NCI-H82 treated with DMSO at 0.1 percent for 48 hours (cell line): ENCODE data around the gene AGGF1.
A peak's percentile ranks its signal among the peaks of the same experiment; 100 is the strongest.
"Not testable (repeated sequence)": the region's sequence is repeated elsewhere in the genome, so short reads cannot be mapped to it uniquely, and the experiment has no call there.

ENCODE experiments used
- DNase-seq: peaks from one replicate; lab custom pipeline; 2025; ENCODE audit not compliant: unreplicated experiment; lab: John Stamatoyannopoulos, UW

Gene AGGF1

DNA sequence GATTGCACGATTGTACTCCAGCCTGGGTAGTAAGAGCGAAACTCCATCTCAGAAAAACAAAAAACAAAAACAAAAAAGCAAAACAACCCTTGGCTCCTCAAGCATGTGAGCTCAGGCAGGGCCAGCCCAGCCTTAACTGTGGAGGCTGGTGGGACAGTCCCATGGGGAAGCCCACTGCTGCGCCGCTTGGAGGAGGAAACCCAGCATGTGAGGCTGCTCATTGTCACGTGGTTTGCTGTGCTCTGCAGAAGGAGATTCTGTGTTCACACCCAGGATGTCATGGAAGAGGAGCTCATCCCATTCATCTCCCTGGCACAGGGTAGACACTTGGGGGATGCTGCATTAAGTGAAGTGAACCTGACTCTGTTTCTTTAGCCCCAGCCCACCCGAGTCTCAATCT lies 52.9 kb downstream of the AGGF1 start:
- no peak for DNase-seq

GRCh38 chr5:77086368-77086688 lies 56.1 kb downstream of the AGGF1 start:
- peak; percentile 46 for DNase-seq

DNA sequence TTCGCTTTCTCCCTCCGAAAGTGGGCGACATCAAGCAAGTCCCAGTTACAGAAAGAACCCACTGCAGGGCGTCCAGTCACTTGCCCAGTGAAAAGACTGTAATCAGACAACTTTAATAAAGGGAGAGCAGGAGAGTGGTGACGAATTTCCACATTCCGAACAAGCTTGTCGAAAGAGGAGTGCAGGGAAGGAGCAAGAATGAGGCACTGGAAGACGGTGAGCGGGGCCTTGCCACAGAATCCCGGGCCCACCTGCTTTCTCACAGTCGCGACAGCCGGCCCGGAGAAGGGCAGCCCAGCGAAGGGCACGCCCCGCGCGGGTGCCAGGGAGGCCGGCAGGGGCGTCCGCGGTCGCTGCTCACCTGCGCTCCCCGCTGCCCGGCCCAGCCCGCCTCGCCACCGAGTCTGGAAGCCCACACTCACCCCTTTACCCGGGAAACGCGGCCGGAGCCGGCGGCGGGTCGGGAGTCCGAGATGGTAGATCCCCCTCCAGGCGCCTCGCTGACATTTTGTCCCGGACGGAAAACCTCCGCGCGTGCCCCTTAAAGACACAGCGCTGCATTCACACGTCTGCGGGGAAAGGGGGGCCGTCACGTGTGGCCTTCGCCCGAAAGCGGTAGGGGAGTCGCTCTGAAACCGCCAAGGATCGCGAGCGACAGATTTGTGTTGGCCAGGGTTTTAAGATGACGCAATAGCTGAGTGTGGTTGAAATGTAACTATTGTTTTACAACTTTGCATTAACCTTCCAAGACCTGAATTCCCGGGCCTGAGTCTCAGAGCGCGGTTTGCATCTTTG lies 56.7 kb downstream of the AGGF1 start, which contains the start of gene ZBED3:
TSS of gene ZBED3 (minus strand) at position 597 of the 795 bp plus-strand sequence. CDS start 9,407 bp downstream, outside the sequence.
- peak; percentile 23 for DNase-seq

DNA sequence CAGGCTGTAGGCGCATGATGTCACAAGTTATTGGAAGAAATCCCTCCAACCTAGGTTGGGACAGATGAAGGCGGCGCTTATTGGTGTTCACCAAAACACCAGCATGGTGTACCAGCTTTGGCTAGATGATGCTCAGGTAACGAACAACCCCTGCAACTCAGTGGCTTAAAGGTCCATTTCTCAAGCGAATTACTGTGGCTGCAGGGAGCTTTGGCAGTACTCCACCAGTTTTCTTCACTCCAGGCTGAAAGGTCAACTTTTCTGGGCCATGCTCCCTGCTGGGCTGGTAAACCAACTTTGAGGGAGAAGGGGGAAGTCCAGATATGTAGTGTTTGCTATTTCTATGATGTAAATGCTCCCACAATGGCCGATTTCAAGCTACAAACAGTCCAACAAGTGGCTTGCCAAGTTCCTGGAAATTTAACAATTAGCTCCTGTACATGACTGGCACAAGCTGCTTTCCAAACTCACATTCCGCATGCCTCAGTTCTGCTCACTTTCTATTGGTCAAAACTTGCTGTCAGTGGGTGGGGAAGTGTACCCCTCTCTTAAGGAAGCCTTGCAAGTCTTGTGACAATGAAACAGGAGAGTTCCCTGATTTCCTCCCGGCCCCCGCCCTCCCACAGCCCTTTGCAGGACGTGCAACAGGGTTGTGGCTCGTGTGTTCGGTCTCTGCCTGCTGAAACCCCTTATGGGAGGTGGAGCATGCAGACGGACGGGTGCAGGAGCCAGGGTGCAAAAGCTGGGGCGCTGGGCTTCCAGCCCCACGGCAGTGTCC lies 57.5 kb downstream of the AGGF1 start:
- no peak for DNase-seq

- no peak for DNase-seq
Measured at GRCh38 chr5:77095189-77095588, 65.0 kb downstream of the AGGF1 start.

DNA sequence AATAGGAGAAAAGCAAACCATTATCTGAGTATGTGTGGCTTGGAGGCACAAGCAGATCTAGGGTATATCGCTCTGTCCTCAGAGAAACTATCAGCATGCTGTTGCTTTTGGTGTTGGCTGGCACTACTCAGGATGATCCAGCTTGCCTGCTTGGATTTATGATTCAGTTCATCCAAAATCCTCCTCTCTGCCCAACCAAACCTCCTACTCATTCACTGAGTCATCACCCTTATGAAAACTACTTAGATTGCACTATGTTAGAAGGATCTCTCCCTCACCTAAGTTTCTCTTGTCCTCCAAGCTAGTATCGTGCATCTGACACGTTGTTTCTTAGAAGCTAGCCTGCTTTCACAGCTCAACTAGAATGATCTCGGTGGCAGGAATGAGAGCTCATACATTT lies 71.1 kb downstream of the AGGF1 start:
- no peak for DNase-seq

GRCh38 chr5:77102549-77102948 lies 72.3 kb downstream of the AGGF1 start:
- no peak for DNase-seq

DNA sequence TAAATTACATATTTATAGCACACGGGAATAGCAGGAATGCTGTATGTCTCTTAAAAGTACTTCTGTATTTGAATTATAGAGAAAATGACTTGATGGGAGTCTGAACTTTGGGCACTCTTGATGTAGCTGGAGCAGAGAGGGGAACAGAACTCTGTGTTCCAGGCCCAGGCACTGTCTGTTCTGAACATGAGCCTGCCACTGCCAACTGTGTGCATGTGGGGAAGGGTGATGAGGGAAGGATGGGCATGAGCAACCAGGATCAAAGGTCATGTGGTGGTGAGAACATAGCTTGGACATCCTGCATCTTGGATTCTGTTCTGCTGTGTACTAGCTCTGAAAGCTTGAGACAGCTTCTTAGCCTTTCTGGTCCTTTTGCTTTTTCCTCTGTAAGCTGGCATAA lies 73.3 kb downstream of the AGGF1 start:
- no peak for DNase-seq

DNA sequence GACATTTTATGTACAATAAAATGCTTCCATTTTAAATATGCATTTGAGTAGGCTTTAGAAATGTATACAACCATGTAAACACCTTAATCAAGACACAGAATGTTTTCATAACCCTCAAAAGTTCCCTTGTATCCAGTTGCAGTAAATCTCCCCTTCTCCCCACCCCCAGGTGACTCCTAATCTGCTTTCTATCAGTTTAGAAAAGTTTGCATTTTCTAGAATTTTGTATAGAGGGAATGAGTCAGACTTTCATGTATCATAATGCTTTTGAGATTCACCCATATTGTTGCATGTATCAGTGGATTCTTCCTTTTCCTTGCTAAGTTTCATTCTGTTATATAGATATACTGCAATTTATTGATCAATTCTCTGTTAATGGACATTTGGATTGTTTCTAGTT lies 74.6 kb downstream of the AGGF1 start:
- no peak for DNase-seq

DNA sequence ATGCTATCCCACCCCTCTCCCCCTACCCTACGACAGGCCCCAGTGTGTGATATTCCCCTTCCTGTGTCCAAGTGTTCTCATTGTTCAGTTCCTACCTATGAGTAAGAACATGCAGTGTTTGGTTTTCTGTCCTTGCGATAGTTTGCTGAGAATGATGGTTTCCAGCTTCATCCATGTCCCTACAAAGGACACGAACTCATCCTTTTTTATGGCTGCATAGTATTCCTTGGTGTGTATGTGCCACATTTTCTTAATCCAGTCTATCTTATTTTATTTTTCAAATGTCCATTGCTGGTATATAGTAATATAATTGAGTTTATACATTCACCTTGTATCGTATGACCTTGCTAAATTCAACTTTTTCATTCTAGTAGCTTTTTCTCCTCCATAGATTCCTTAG lies 76.8 kb downstream of the AGGF1 start:
- DNase-seq, result not testable (repeated sequence)
